Superior temporal gyrus (tissue), 1 donor: ENCODE data around the gene SBF2.
"Not testable (repeated sequence)": the region's sequence is repeated elsewhere in the genome, so short reads cannot be mapped to it uniquely, and the experiment has no call there.

Experiments used
- DNase-seq: peaks from one replicate; pipeline ENCODE4 v3.0.0-alpha.2; 2016; ENCODE audit errors: extremely low spot score

Gene SBF2

GRCh38 chr11:9956483-9956882, 337.5 kb downstream of the SBF2 start:
- DNase-seq = no peak

DNA sequence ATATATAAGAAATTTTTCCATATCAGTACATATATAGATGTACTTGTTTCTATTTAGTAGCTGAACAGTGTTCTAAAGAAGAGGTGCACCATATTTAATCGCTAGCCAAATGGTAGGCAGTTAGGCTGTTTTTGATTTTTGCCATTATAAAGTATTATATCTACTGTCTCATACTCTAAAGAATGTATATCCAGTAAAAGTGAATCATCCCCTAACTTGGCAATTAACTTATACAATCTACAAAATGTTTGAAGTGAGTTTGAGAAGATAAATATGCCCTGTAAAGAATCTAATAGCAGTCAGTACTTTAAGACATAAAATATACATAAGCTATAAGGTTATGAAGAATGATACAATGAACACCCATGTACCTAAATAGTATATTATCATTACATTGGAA, 338.6 kb downstream of the SBF2 start:
- DNase-seq = no peak

DNA sequence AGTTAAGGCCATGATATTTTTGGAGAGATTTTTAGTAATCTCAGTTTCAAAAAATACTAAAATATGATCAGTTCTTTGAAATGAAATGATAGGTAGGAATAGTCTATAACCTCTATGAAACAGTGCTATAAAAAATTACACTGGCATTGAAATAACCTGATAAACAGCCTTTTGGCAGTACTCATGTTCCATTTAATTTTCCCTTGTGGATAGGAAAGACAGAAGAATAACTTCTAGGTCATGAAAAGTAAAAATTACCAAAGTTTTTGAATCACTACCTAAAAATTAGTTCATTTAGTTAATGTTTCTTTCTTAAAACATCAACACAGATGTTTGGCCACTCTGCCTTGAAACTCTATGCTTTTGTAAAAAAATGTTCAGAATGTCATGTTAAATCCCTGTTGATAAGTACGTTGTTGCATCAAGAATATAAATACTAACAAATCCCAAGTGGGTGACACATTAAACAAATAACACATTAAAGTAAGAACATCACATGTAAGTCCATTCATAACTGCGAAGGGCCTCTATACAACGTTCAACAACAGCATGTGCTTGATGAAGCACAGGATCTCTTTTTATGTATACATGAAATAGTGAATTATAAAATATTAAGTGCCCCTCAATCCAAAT, 339.9 kb downstream of the SBF2 start:
- no peak for DNase-seq

DNA sequence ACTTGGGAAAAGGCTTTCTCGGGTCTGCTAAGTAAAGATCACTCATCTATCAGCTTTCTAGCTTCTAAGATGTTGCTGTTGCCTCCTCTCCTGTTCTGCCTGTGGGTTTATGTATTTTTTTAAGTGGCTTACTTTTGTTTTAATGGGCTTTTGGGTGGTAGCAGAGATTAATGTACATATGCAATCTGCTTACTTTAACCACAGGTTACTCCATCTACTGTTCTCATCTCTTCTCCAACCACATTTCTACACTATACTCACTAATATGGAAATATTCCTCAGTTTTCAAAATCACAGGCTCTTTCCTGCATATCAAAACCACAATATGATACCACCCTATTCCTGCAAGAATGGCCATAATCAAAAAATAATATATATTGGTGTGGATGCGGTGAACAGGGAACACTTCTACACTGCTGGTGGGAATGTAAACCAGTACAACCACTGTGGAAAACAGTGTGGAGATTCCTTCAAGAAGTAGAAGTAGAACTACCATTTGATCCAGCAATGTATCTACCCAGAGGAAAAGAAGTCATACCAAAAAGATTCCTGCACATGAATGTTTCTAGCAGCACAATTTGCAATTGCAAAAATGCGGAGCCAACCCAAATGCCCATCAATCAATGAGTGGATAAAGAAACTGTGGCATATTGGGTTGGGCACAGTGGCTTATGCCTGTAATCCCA, 341.4 kb downstream of the SBF2 start:
- no peak for DNase-seq

DNA sequence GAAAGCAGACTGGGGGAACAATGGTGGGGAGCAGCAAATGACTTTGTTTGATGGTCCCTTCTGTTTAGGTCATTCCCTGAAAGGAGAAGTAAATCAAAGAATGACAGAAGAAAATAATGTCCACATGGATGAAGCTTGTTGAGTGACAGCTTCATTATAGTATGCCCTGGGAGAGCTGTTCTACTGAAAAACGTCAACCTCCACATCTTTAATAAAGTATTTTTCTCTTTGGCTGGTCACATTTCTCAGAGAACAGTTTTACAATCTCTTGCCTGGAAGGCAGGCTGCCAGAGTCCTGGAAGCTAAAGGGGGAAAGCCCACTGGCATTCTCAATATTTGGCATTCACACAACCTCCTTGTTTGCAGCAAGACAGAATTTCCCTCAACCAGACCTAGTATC, 342.2 kb downstream of the SBF2 start:
- DNase-seq = no peak

- no peak for DNase-seq
Observed at GRCh38 chr11:9950462-9950861, 343.6 kb downstream of the SBF2 start.

- DNase-seq = no peak
Observed at GRCh38 chr11:9947231-9947864, 346.7 kb downstream of the SBF2 start.

GRCh38 chr11:9945680-9946079, 348.3 kb downstream of the SBF2 start:
- DNase-seq = not testable (repeated sequence)

DNA sequence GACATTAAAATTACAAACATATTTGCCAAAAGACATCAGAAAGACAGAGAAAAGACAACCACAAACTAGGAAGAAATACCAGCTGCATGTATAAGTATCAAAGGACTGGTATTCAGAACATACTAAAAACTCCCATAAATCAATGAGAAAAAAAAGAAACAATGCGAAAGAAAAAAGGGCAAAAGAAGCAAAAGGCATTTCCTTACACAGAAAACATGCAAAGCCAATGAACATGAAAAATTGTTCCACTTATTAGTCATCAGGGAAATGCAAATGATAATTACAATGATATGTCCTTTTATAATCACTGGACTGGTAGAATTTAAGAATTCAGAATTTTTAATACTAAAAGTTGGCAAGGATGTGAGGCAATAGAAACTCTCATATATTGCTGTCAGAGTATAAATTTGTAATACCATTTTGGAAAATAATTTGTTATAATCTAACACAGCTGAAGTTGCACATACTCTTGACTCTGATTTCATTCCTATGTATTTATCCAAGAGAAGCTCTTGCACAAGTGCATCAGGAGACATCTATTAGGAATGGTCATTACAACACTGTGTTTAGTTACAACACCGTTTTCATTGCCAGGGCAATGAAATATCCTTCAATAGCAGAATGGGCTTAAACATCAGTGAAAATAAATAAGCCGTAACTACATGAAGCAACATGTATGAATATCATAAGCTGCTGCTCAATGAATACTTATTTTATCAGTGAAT, 350.5 kb downstream of the SBF2 start:
- DNase-seq = no peak

- no peak for DNase-seq
Observed at GRCh38 chr11:9941991-9942390, 352.0 kb downstream of the SBF2 start.

- DNase-seq = not testable (repeated sequence)
Observed at GRCh38 chr11:9939150-9939549, 354.9 kb downstream of the SBF2 start.

DNA sequence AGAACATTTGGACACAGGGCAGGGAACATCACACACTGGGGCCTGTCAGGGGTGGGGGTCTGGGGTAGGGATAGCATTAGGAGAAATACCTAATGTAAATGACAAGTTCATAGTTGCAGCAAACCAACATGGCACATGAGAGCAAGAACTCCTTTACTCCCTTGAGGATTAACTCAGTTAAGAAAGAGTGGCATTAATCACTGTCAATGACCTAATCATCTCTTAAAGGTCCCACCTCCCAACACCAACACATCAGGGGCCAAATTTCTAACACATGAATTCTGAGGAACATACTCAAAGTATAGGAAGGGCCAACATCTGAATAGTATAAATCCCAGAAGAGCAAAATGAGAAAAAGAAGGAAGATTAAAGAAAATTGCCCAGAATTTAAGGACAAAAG, 357.3 kb downstream of the SBF2 start:
- no peak for DNase-seq

DNA sequence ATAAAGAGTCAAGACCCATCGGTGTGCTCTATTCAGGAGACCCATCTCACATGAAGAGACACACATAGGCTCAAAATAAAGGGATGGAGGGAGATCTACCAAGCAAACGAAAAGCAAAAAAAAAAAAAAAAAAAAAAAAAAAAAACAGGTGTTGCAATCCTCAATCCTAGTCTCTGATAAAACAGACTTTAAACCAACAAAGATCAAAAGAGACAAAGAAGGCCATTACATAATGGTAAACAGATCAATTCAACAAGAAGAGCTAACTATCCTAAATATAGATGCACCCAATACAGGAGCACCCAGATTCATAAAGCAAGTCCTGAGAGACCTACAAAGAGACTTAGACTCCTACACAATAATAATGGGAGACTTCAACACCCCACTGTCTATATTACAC, 361.2 kb downstream of the SBF2 start:
- not testable (repeated sequence) for DNase-seq

- DNase-seq = not testable (repeated sequence)
Observed at GRCh38 chr11:9930562-9931331, 363.3 kb downstream of the SBF2 start.

- no peak for DNase-seq
Observed at GRCh38 chr11:9927670-9928069, 366.3 kb downstream of the SBF2 start.

DNA sequence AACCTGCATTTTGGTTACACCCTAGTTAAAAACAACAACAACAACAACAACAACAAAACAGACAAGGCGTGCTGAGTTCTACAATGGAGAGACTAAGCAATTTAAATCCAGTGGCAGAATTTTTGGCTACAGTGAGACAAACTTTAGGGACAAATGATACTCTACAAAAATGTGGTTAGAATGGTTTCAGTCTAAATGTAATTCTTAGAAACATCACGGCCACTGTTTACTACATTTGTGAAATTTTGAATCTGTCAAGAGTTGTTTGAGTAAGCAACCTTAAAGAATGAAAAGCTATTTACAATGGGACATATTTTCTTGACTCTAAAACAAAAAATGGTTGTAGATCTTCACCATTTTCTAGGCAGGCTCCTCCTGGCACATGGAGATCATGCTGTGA, 370.7 kb downstream of the SBF2 start:
- no peak for DNase-seq

DNA sequence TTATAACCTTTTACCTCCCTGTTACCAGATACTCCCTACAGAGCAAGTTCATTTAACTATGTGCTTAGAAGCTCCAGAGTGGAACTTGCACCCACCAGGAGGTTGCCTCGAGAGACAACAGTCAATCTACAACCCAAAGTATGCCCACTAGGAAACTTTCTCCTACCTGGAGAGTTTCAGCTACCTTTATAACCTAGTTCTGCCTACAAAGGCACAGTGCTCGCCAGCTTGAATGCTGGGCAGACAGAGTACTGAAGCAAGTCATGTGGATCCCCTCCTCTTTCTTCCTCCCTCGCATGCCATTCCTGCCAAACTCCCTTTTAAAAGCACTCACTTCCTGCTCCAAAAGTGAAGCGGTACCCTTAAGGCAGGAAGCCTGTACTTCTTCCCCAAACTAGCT, 371.2 kb downstream of the SBF2 start:
- DNase-seq = no peak

GRCh38 chr11:9916480-9916879, 377.5 kb downstream of the SBF2 start:
- DNase-seq = no peak

DNA sequence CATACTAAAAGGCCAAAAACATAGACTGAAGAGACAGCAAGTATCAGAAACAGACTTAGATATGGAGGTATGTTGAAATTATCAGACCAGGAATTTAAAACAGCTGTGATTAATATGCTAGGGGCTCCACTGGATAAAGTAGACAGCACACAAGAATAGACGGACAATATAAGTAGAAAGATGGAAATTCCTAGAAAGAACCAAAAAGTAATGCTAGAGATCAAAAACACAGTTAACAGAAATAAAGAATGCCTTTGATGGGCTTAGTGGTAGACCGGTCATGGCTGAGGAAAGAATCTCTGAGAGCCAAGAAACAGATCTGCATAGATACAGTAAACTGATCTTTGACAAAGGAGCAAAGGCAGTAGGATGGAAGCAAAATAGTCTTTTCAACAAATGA, 380.0 kb downstream of the SBF2 start:
- no peak for DNase-seq

DNA sequence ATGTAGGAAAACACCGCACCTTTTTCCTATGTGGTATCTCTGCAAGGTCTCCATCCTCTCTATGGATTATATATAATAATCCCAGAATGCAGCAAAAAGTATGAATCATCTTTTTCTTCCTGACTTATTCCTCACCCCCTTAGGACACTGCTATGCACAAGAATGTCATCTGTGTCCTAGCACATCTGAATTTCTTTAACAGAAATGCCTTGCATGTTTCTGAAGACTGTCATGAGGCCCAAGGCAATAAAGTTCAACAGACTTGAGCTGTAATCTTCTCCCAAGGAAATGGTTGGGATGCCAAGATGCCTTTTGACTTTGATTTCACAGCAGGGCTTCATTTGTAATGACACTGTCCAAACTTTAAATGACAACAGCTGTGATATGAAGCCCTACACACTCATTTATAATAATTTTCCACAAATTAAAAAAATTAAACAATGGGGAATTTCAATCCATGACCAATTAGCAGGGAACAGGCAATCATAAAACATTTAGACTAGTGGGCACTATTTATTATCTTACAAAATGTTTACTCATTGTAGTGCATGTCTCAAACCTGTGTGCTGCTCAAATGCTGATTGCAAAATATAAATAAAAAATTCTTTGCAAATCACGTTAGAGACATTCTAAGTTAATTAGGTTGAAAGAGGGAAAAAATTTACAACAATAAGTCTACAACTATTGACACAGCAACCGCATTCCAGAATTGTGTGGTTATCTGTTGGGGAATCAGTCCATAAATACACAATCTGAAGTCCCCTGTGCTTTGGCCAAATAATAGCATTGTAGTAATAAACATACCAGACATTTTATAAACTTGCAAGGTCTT, 387.8 kb downstream of the SBF2 start:
- no peak for DNase-seq

- DNase-seq = no peak
Observed at GRCh38 chr11:9905501-9905951, 388.5 kb downstream of the SBF2 start.
